IPS-15b (cell line): ENCODE measurements around the gene PMPCA.

Experiments
- H3K27me3 ChIP-seq: one replicate; pipeline ENCODE4 v1.6.1; 2013; ENCODE audit warnings: low read length; ENCODE audit not compliant: control insufficient read depth, insufficient read depth
- H3K36me3 ChIP-seq: one replicate; pipeline ENCODE4 v1.6.1; 2013; ENCODE audit warnings: low read length; ENCODE audit not compliant: control insufficient read depth, insufficient read depth
- H3K4me1 ChIP-seq: one replicate; pipeline ENCODE4 v1.6.1; 2013; ENCODE audit warnings: mild to moderate bottlenecking, low read length; ENCODE audit not compliant: control insufficient read depth, insufficient read depth
- H3K4me3 ChIP-seq: one replicate; pipeline ENCODE4 v1.5.1; 2013; ENCODE audit warnings: low read depth, low read length
- H3K9ac ChIP-seq: one replicate; pipeline ENCODE4 v1.6.1; 2013; ENCODE audit warnings: low read depth, mild to moderate bottlenecking, low read length
- H3K9me3 ChIP-seq: one replicate; pipeline ENCODE4 v1.6.1; 2013; ENCODE audit warnings: mild to moderate bottlenecking, low read length; ENCODE audit not compliant: control insufficient read depth, insufficient read depth

The PMPCA gene

DNA sequence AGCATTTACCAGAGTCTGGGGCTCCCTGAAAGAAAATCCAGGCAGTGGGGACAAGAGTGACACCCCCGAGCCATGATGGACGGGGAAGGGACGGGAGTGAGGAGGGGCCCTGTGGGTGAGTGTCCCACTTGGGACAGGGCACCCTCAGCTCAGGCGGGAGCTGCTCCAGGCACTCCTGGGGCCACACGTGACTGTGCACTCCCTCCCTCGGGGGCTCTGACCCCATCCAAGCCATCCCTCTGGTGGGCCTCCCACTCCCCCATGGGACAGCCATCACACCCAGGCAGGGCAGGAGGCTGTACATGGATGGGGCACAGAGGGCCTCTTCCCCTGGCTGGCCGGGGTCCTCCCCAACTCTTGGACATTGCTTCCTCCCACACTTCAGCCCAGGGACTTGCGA is 34.0 kb upstream of the PMPCA start:
- Histone ChIP-seq H3K9ac (no peak overlapping the region), H3K4me1 (no peaks in the 10 kb centered on the region), H3K4me3 (no peak overlapping the region), H3K27me3 (no peaks in the 10 kb centered on the region), H3K9me3 (no peaks in the 10 kb centered on the region), H3K36me3 (peaks cover 60% of the 10 kb centered on the region)

DNA sequence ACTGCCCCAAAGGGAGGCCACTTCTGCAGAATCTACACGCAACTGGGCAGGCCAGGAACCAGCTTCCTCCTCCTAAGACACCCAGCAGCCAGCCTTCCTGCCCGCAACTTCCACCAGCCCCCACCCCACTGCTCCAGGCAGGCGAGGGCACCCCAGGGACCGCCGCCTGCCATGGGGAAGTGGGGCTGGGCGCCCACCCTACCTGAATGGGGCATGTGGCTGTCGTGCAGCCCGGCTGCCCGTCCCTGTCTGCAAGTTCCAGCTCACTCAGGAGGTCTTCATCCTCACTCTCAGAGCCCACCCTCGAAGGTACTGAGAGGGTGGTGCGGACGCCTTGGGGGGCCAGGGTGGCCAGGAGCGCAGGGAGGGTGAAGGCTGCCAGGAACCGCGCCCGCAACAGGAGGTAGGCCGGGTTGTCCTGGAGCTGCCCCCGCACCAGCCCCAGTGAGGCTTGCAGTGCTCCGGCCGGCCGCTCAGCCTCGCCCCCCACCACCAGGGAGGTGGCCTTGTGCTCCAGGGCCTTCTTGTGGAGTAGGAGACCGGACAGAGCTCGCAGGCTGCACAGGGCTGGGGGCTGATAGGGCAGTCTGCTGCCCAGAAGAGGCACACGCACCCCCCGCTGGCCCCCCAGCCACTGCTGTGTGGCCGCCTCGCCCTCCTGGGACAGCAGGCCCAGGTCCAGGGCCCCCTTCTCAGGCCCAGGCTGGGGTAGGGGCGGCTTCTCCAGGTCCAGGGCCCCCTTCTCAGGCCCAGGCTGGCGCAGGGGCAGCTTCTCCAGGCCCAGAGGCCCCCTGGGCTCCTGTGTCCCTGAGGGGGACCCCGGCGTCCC is 32.9 kb upstream of the PMPCA start:
- H3K27me3 ChIP-seq: no peaks in the 10 kb centered on the region
- peaks cover 67% of the 10 kb centered on the region for H3K36me3 ChIP-seq
- no peaks in the 10 kb centered on the region for H3K4me1 ChIP-seq
- H3K9me3 ChIP-seq: no peaks in the 10 kb centered on the region
- no peak overlapping the region for H3K4me3 ChIP-seq
- no peak overlapping the region for H3K9ac ChIP-seq

DNA sequence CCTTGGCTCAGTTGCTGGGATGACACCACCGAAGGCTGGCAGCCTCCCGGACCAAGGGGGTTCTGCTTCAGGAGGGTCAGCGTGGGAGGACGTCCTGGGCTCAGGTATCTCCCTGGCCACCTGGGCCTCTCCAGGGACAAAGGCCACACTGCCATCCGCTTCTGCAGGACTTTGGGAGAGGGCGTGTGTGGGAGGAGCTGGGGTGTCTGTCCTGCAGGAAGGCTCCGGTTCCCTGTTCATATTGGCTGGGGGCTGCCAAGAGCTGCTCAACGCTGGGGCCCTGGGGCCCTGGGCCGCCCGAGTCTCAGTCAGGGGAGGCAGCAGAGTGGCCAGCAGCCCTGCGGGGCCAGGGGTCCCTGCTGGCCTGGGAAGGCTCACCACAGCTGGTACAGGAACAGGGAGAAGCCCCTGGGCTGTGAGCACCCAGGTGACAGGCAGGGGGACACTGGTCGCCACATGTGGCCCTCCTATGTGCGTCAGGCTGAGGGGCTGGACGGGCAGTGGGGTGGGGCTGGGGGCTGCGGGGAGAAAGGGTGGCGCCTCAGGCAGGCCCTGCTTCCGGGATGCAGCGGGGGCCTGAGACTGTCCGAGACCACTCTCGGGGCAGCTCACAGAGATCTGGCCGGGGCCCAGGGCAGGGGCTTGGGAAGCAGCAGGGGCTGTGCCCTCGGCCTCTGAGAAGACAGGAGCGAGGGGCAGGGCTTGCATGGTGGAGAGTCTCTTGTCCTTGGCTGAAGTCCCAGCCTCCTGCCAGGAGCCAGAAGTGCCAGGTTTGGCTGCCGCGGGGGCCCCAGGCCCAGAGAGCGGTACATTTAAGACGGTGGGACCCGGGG is 32.1 kb upstream of the PMPCA start:
- Histone ChIP-seq H3K36me3 (peaks cover 75% of the 10 kb centered on the region), H3K9ac (no peak overlapping the region), H3K4me3 (no peak overlapping the region)

DNA sequence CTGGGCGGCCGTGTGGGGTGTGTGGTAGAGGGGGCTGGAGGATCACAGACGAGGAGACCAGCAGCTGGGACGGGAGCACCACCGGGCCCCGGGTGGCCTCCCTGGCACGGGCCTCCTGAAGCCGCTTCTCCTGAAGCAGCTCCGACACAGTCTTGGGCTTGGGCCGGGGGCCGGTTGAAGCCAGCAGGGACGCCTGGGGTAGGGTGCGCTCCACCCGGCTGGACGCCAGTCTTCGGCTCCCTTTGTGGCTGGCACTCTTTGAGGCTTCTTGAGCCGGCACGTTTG is 31.5 kb upstream of the PMPCA start:
- no peaks in the 10 kb centered on the region for H3K27me3 ChIP-seq
- H3K4me1 ChIP-seq: no peaks in the 10 kb centered on the region
- H3K9me3 ChIP-seq: no peaks in the 10 kb centered on the region
- H3K36me3 ChIP-seq: peaks cover 76% of the 10 kb centered on the region
- H3K4me3 ChIP-seq: no peak overlapping the region
- H3K9ac ChIP-seq: no peak overlapping the region

More for the DNA sequence above, 32.1 kb upstream of the PMPCA start:
- Histone ChIP-seq H3K4me1 (no peaks in the 10 kb centered on the region), H3K9me3 (no peaks in the 10 kb centered on the region), H3K27me3 (no peaks in the 10 kb centered on the region)

DNA sequence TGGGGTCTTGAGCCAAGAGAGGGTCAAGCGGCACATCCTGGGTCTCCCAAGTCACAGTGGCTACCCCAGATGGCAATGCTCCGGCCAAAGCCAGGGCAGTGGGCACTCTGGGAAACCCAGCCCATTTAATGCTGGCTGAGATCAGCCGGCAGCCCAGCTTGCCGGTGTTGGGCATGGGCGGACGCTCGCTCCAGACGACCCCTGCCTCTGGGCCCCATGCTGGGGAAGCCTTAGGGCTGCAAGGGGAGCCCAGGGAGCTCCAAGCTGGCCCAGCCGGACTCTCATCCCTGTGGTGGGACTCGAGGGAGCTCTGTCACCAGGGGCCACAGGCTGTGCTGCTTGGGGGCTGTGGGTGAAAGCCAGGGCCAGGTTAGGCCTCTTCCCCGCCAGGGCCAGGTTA is 31.1 kb upstream of the PMPCA start:
- Histone ChIP-seq H3K27me3 (no peaks in the 10 kb centered on the region), H3K36me3 (peaks cover 78% of the 10 kb centered on the region)

DNA sequence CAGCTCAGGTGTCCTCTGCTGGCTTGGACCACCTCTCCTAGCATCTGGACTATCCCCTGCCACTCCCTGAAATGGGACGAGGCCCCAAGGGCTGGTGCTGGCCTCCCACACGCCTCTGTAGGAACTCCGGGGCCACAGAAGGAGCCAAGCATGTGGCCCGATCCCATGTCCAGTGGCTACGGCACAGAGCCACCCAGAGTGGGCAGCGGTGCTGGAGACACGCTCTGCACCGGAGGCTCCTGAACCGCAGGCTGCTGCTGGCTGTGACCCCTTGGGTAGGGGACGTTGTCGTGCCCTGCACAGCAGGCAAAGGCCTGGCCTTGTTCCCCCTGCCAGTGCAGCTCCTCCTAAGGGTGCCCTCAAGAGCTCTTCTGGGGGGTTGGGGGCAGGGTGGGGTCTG is 30.6 kb upstream of the PMPCA start:
- no peak overlapping the region for H3K9ac ChIP-seq
- H3K4me1 ChIP-seq: no peaks in the 10 kb centered on the region
- peaks cover 79% of the 10 kb centered on the region for H3K36me3 ChIP-seq
- no peaks in the 10 kb centered on the region for H3K27me3 ChIP-seq
- H3K9me3 ChIP-seq: no peaks in the 10 kb centered on the region
- no peak overlapping the region for H3K4me3 ChIP-seq

More for the DNA sequence above, 31.1 kb upstream of the PMPCA start:
- Histone ChIP-seq H3K4me3 (no peak overlapping the region), H3K9me3 (no peaks in the 10 kb centered on the region), H3K4me1 (no peaks in the 10 kb centered on the region), H3K9ac (no peak overlapping the region)

DNA sequence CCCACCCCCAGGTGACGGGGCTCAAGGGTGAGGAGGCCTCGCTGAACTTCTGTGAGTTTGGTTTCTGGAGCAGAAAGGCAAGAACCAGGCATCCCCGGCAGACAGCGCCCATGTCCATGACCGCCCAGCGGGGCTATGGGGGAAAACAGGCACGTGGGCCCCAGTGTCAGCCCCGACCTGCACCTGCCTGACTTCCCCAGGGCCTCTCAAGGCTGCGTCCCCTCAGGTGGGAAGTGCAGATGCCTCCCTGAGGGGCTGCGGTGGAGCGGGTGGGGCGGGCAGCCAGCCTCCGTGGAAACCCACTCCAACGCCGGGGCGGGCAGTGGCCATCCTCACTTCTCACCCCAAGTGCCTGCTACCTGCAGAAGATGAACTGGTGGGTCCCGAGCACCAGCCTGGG is 30.1 kb upstream of the PMPCA start:
- Histone ChIP-seq H3K36me3 (peaks cover 77% of the 10 kb centered on the region), H3K9me3 (no peaks in the 10 kb centered on the region), H3K4me1 (no peaks in the 10 kb centered on the region), H3K4me3 (no peak overlapping the region), H3K9ac (no peak overlapping the region), H3K27me3 (no peaks in the 10 kb centered on the region)

DNA sequence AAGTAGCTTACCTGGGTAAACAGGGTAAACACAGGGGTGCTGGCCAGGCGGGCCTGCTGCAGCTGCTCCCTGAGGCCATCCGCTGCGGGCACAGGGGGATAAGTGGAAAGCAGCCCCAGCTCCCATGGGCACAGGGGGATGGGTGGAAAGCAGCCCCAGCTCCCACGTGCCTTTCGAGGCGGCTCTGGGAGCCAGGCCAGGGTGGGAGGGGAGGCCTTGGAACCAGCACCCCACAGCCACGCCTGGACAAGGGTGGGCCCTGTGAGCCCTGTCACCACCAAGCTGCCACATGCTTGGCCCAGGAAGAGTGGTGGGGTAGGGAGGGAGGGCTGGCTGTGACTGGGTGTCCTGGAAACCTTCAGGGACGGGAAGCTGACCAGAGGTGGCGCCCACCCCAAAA is 29.1 kb upstream of the PMPCA start:
- Histone ChIP-seq H3K36me3 (peaks cover 75% of the 10 kb centered on the region), H3K4me1 (no peaks in the 10 kb centered on the region), H3K27me3 (no peaks in the 10 kb centered on the region), H3K9me3 (no peaks in the 10 kb centered on the region), H3K9ac (no peak overlapping the region), H3K4me3 (no peak overlapping the region)

DNA sequence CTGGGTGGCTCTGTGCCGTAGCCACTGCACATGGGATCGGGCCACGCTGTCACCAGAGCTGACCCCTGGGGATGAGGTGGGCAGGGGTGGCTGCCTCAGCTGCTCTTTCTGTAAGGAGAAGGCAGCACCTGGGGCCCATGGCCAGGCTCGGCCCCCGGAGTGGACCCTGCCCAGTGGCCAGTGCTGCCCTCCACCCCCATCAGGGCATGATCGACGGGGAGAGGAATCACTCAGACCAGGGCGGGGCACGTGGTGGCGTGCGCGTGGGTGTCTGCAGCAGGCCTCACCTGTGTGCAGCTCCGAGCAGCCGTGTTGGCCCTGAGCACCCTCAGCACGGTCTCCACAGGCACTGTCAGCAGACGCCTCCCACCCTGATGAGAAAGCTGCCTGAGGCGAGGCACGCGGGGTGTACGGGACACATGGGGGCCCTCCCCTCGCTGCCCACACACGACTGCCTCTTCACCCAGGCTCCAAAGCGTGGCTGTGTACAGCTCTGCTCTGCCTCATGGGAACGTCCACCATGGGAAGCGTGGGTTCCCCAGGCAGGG is 28.4 kb upstream of the PMPCA start:
- Histone ChIP-seq H3K27me3 (no peaks in the 10 kb centered on the region), H3K9ac (no peak overlapping the region), H3K36me3 (peaks cover 72% of the 10 kb centered on the region), H3K9me3 (no peaks in the 10 kb centered on the region), H3K4me1 (no peaks in the 10 kb centered on the region), H3K4me3 (no peak overlapping the region)

DNA sequence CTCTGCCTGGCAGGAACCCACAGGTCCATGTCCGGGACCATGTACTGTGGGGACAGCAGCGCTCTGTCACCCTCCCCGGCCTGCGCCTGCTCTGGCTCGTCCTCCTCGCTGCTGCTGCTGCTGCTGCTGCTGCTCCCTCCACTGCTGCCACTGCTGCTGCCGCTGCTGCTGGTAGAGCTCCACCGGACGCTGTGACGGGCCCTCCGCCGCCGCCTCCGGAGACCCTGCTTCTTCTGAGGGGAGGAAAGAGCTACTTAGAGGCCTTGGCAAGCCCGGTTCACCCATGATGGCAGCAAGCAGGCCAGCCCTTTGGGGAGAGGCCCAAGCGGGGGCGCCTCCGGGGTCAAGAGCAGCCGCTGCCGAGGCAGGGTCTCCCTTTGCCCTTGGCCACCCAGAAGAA is 27.0 kb upstream of the PMPCA start:
- Histone ChIP-seq H3K4me1 (no peaks in the 10 kb centered on the region), H3K9ac (no peak overlapping the region), H3K27me3 (no peaks in the 10 kb centered on the region), H3K4me3 (no peak overlapping the region), H3K36me3 (peaks cover 78% of the 10 kb centered on the region), H3K9me3 (no peaks in the 10 kb centered on the region)

DNA sequence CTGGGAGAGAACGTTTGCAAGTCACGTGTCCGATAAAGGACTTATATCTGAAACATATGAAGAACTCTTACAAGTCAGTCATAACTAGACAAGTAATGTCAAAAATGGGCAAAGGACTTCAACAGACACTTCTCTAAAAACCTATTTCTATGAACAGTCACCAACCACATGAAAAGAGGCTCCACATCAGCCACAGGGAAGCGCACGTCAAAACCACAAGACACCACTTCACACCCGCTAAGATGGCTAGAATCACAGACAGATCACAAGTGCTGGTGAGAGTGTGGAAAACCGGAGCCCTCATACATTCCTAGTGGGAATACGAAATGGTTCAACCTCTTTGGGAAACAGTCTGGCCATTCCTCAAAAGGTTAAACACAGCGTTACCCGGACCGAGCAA is 25.4 kb upstream of the PMPCA start:
- no peaks in the 10 kb centered on the region for H3K9me3 ChIP-seq
- H3K4me1 ChIP-seq: no peaks in the 10 kb centered on the region
- peaks cover 79% of the 10 kb centered on the region for H3K36me3 ChIP-seq
- H3K9ac ChIP-seq: no peak overlapping the region
- H3K4me3 ChIP-seq: no peak overlapping the region
- no peaks in the 10 kb centered on the region for H3K27me3 ChIP-seq

DNA sequence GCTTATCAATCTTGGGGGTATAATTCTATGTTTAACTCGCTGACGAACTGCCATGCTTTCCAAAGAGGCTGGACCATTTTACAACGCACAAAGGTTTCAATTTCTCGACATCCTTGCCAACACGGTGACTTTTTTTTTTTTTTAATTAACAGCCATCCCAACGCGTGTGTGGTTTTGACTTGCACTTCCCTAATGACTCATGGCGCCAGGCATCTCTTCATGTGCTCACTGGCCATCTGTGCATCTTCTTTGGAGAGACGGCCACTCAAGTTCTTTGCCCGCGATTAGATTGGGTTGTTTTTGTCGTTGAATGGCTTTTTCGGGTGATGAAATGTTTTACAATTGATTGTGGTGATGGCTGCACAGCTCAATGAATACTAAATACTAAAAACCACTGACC is 24.4 kb upstream of the PMPCA start:
- H3K4me1 ChIP-seq: no peaks in the 10 kb centered on the region
- H3K9ac ChIP-seq: no peak overlapping the region
- no peaks in the 10 kb centered on the region for H3K27me3 ChIP-seq
- no peaks in the 10 kb centered on the region for H3K9me3 ChIP-seq
- H3K36me3 ChIP-seq: peaks cover 70% of the 10 kb centered on the region
- no peak overlapping the region for H3K4me3 ChIP-seq
